Testis (tissue), 5 donors: ENCODE data around the gene IRX5. TPM values are rescaled to one million over a fixed set of nuclear protein-coding genes. Genes with fewer than 3 reads are reported as not detected.
A peak's percentile ranks its signal among the peaks of the same experiment; 100 is the strongest.

Experiments used
- DNase-seq: peaks from one replicate; pipeline ENCODE4 v3.0.0-alpha.2; 2019
- H3K27ac ChIP-seq, 2 donors: fragments of 200-600 bp; sonication (generic); one replicate each; pipeline ENCODE4 v1.5.1; 2019
- H3K27me3 ChIP-seq: fragments of 200-600 bp; sonication (generic); one replicate; pipeline ENCODE4 v1.5.1; 2019
- H3K36me3 ChIP-seq: fragments of 200-600 bp; sonication (generic); one replicate; pipeline ENCODE4 v1.5.1; 2017; ENCODE audit warnings: low read depth; ENCODE audit errors: missing control alignments
- H3K4me1 ChIP-seq: fragments of 200-600 bp; sonication (generic); one replicate; pipeline ENCODE4 v1.5.1; 2019
- H3K4me3 ChIP-seq, 2 donors: fragments of 200-600 bp; sonication (generic); one replicate each; pipeline ENCODE4 v1.5.1; 2017 to 2019
- H3K9me3 ChIP-seq: fragments of 200-600 bp; sonication (generic); one replicate; pipeline ENCODE4 v1.5.1; 2017
- CTCF ChIP-seq, 3 experiments: fragments of 450-650 bp in 2 of 3; fragments of 200-600 bp in 1 of 3; sonication (generic) in 1 of 3; IDR thresholded peaks; one replicate each; pipeline ENCODE4 v1.5.1; 2016 to 2019; ENCODE audit warnings: antibody characterized with exemption in 3 of 3, mild to moderate bottlenecking in 2 of 3, moderate library complexity in 1 of 3
- POLR2A ChIP-seq: fragments of 450-650 bp; IDR thresholded peaks from one replicate; pipeline ENCODE4 v1.6.1; 2017; ENCODE audit warnings: antibody characterized with exemption, mild to moderate bottlenecking, moderate library complexity
- WGBS, 2 donors: methylation state at CpG; one replicate each; pipeline ENCODE4 v1.1.5; 2018; 5-methylcytosine and 5-hydroxymethylcytosine counted together
- intact Hi-C: fragments of 100-400 bp; cut with DNase I; formaldehyde crosslinking; loops from one replicate; pipeline ENCODE4 v1.15.1; 2023; ENCODE audit warnings: low total_unique reads
- long read RNA-seq, 2 donors: transcript quantifications; one replicate each; lab custom pipeline, GENCODE V29; 2026
- polyA plus RNA-seq: library from polyadenylated mRNA; stranded (reverse); fragments of 350-450 nt; fragmentation: Illumina TruSeq; extraction: RNeasy Lipid Tissue Mini Kit (QIAGEN cat#74804); gene quantifications from one replicate; pipeline ENCODE4 v1.2.3, GENCODE V29; 2014; ENCODE audit warnings: low read depth, low replicate concordance; ENCODE audit not compliant: insufficient read depth
- total RNA-seq, 2 donors: library from RNA; depleted of rRNA; stranded (reverse); fragments of >200 nt; gene quantifications; one replicate each; pipeline ENCODE4 v1.2.3, GENCODE V29; 2016

The IRX5 gene
- total RNA-seq (1 to 10 TPM; 2.9 to 5.7 TPM), polyA plus RNA-seq (2.3 TPM)
- long read RNA-seq, donor 1 = 0 reads
- long read RNA-seq, donor 2 = 0 reads

GRCh38 chr16:54930005-54930868, at the start of gene IRX5:
TSS of gene IRX5 (plus strand) at chr16:54930865. CDS start at chr16:54931199, 334 bp downstream.
- Histone ChIP-seq H3K36me3 (no peaks in the 10 kb centered on the region), H3K4me3 (peak within 1 kb of the TSS; percentile 56 to 67), H3K27me3 (peaks cover under 1% of the 10 kb centered on the region), H3K9me3 (no peaks in the 10 kb centered on the region), H3K4me1 (peaks cover 8% of the 10 kb centered on the region), H3K27ac (peak within 1 kb of the TSS in 1 of 2 donors; percentile 66)
- intact Hi-C loops = no loop called here
- TF ChIP-seq POLR2A (no peak), CTCF (IDR thresholded peaks at IDR 0.05) (no peak)
- WGBS, 2 donors = 0 to 1% methylated on average over 47 to 66 of the region's 71 CpGs
- peak; percentile 80 for DNase-seq

GRCh38 chr16:54882556-54882955, 48.1 kb upstream of the IRX5 start:
- 63 to 67% methylated on average over 2 of the region's 2 CpGs for whole genome bisulfite sequencing, 2 donors
- intact Hi-C loops = no loop called here
- no peaks in the 10 kb centered on the region for H3K27me3 ChIP-seq
- no peak overlapping the region for H3K4me3 ChIP-seq
- H3K9me3 ChIP-seq = no peaks in the 10 kb centered on the region
- TF ChIP-seq CTCF (IDR thresholded peaks at IDR 0.05) = no peak
- no peak for TF ChIP-seq POLR2A
- no peak overlapping the region for H3K27ac ChIP-seq
- H3K36me3 ChIP-seq = no peaks in the 10 kb centered on the region
- DNase-seq = no peak
- H3K4me1 ChIP-seq = no peaks in the 10 kb centered on the region

GRCh38 chr16:54883358-54883757, 47.3 kb upstream of the IRX5 start:
- intact Hi-C loops = no loop called here
- no peaks in the 10 kb centered on the region for H3K9me3 ChIP-seq
- H3K4me3 ChIP-seq = no peak overlapping the region
- TF ChIP-seq POLR2A = no peak
- TF ChIP-seq CTCF (IDR thresholded peaks at IDR 0.05) = no peak
- no peaks in the 10 kb centered on the region for H3K4me1 ChIP-seq
- WGBS, 2 donors = 89 to 95% methylated on average over 1 of the region's 1 CpG
- H3K27me3 ChIP-seq = no peaks in the 10 kb centered on the region
- no peak overlapping the region for H3K27ac ChIP-seq
- H3K36me3 ChIP-seq = no peaks in the 10 kb centered on the region
- no peak for DNase-seq

GRCh38 chr16:54886078-54886477, 44.6 kb upstream of the IRX5 start:
- no peak overlapping the region for H3K27ac ChIP-seq
- no peak overlapping the region for H3K4me3 ChIP-seq
- no peak for DNase-seq
- H3K9me3 ChIP-seq = no peaks in the 10 kb centered on the region
- H3K36me3 ChIP-seq = no peaks in the 10 kb centered on the region
- H3K27me3 ChIP-seq = no peaks in the 10 kb centered on the region
- H3K4me1 ChIP-seq = no peaks in the 10 kb centered on the region
- TF ChIP-seq POLR2A (no peak), CTCF (IDR thresholded peaks at IDR 0.05) (no peak)
- 81 to 86% methylated on average over 2 of the region's 2 CpGs for WGBS, 2 donors
- intact Hi-C loops = no loop called here
